HCT116 (cell line): ENCODE measurements around the gene NEU4. TPM values are rescaled to one million over a fixed set of nuclear protein-coding genes. Genes with fewer than 3 reads are reported as not detected.

Source experiments
- ATAC-seq: fragments of 200-7000 bp; cut with Tn5 transposase; 2 replicates; pipeline ENCODE4 v1.9.1; 2020; ENCODE audit warnings: mild to moderate bottlenecking, moderate library complexity
- BruUV-seq: library from RNA; stranded (reverse); fragments of 400-500 nt; replicated peaks from 2 replicates; lab custom pipeline; 2021; lab: Mats Ljungman, UMichigan
- CTCF ChIA-PET: fragments of 300-600 bp; sonication (Branson Sonifier 250); formaldehyde crosslinking; loops from one replicate; lab custom pipeline; 2021; ENCODE audit warnings: antibody characterized with exemption; lab: Charles Lee
- POLR2A ChIA-PET: fragments of 300-600, 350-600 bp; sonication (Branson Sonifier 250); formaldehyde crosslinking; loops from one replicate; lab custom pipeline; 2021; ENCODE audit warnings: antibody characterized with exemption; lab: Charles Lee
- RAD21 ChIA-PET, 2 experiments: fragments of 300-600 bp; sonication (Branson Sonifier 250); formaldehyde crosslinking; loops; one replicate each; lab custom pipeline; 2023; ENCODE audit warnings: low total read pairs in 2 of 2; ENCODE audit not compliant: uncharacterized antibody in 2 of 2, unreplicated experiment in 2 of 2, low non-redundant PET in 1 of 2; lab: Charles Lee
- DNase-seq: peaks from one replicate; pipeline ENCODE4 v3.0.0-alpha.2; 2010; ENCODE audit warnings: low read depth, low spot score
- H2AFZ ChIP-seq: fragments of 200-600 bp; shearing (Covaris generic), sonication (generic); 2 replicates; pipeline ENCODE4 v1.6.1; 2017; ENCODE audit warnings: low read depth, mixed run types, mixed read lengths, antibody characterized with exemption, low read length; ENCODE audit not compliant: poor library complexity, severe bottlenecking
- H3K27ac ChIP-seq: 2 replicates; pipeline ENCODE4 v1.5.1; 2012; ENCODE audit warnings: low read depth, low read length
- H3K27me3 ChIP-seq: fragments of 200-600 bp; sonication (generic); 2 replicates; pipeline ENCODE4 v1.6.1; 2016; ENCODE audit warnings: mixed run types, low read length, mixed read lengths; ENCODE audit not compliant: insufficient read depth
- H3K36me3 ChIP-seq, 2 experiments: fragments of 200-500 bp in 1 of 2; fragments of 200-600 bp in 1 of 2; sonication (Bioruptor generic) in 1 of 2; sonication (generic) in 1 of 2; 2 replicates each; pipeline versions ENCODE4 v1.5.1 to v1.6.1; 2014 to 2016; ENCODE audit warnings: low read length in 2 of 2, inconsistent platforms in 1 of 2, mixed read lengths in 1 of 2, mixed run types in 1 of 2; ENCODE audit not compliant: insufficient read depth in 2 of 2, control insufficient read depth in 1 of 2
- H3K4me1 ChIP-seq, 2 experiments: fragments of 200-600 bp in 1 of 2; sonication (generic) in 1 of 2; 2 replicates each; pipeline versions ENCODE4 v1.5.1 to v1.6.1; 2012 to 2017; ENCODE audit warnings: low read length in 2 of 2, inconsistent platforms in 1 of 2, mild to moderate bottlenecking in 1 of 2, mixed read lengths in 1 of 2, mixed run types in 1 of 2, moderate library complexity in 1 of 2; ENCODE audit not compliant: insufficient read depth in 2 of 2, control insufficient read depth in 1 of 2
- H3K4me2 ChIP-seq: fragments of 200-600 bp; sonication (generic); 2 replicates; pipeline ENCODE4 v1.6.1; 2017; ENCODE audit warnings: mixed run types, low read length, mixed read lengths
- H3K4me3 ChIP-seq, 2 experiments: fragments of 200-600 bp in 1 of 2; sonication (generic) in 1 of 2; replicated peaks in 1 of 2; 2 replicates each; pipeline ENCODE4 v1.5.1; 2011 to 2016; ENCODE audit warnings: low read length in 2 of 2, control low read depth in 1 of 2, low read depth in 1 of 2, mild to moderate bottlenecking in 1 of 2, mixed read lengths in 1 of 2, mixed run types in 1 of 2
- H3K79me2 ChIP-seq: fragments of 200-600 bp; sonication (generic); 2 replicates; pipeline ENCODE4 v1.6.1; 2017; ENCODE audit warnings: mild to moderate bottlenecking, mixed run types, low read length, moderate library complexity, mixed read lengths; ENCODE audit not compliant: insufficient read depth
- H3K9ac ChIP-seq: fragments of 200-600 bp; sonication (generic); 2 replicates; pipeline ENCODE4 v1.6.1; 2016; ENCODE audit warnings: low read length, mixed read lengths
- H3K9me2 ChIP-seq: fragments of 200-600 bp; sonication (generic), shearing (Covaris generic); 2 replicates; pipeline ENCODE4 v1.6.1; 2017; ENCODE audit warnings: mixed run types, mild to moderate bottlenecking, moderate library complexity; ENCODE audit not compliant: insufficient read depth
- H3K9me3 ChIP-seq, 2 experiments: fragments of 200-500 bp in 1 of 2; fragments of 200-600 bp in 1 of 2; sonication (Bioruptor generic) in 1 of 2; sonication (generic) in 1 of 2; 2 replicates each; pipeline ENCODE4 v1.6.1; 2014 to 2017; ENCODE audit warnings: low read length in 2 of 2, mixed read lengths in 2 of 2, inconsistent platforms in 1 of 2, low read depth in 1 of 2, mild to moderate bottlenecking in 1 of 2, mixed run types in 1 of 2, moderate library complexity in 1 of 2; ENCODE audit not compliant: control insufficient read depth in 1 of 2, insufficient read depth in 1 of 2
- H4K20me1 ChIP-seq: fragments of 200-600 bp; sonication (generic), shearing (Covaris generic); 2 replicates; pipeline ENCODE4 v1.6.1; 2017; ENCODE audit warnings: mixed run types, mild to moderate bottlenecking, moderate library complexity; ENCODE audit not compliant: insufficient read depth
- ELF1 ChIP-seq: IDR thresholded peaks from 2 replicates; pipeline ENCODE4 v1.6.1; 2012; ENCODE audit warnings: low read depth, borderline replicate concordance
- EZH2 ChIP-seq: fragments of 200-600 bp; sonication (generic); IDR thresholded peaks from 2 replicates; pipeline ENCODE4 v1.6.1; 2017; ENCODE audit warnings: antibody characterized with exemption, mixed run types
- FOSL1 ChIP-seq: IDR thresholded peaks from 2 replicates; pipeline ENCODE4 v1.6.1; 2012; ENCODE audit warnings: low read depth
- POLR2A ChIP-seq: IDR thresholded peaks from 2 replicates; pipeline ENCODE4 v1.7.0; 2011; ENCODE audit warnings: borderline replicate concordance; ENCODE audit not compliant: insufficient read depth, insufficient read length; ENCODE audit errors: extremely low read depth
- POLR2AphosphoS5 ChIP-seq: IDR thresholded peaks from 2 replicates; pipeline ENCODE4 v1.6.1; 2011; ENCODE audit warnings: mild to moderate bottlenecking, low read depth, low read length, moderate library complexity
- SIN3A ChIP-seq: IDR thresholded peaks from 2 replicates; pipeline ENCODE4 v1.6.1; 2012; ENCODE audit warnings: low read depth
- SP1 ChIP-seq: IDR thresholded peaks from 2 replicates; pipeline ENCODE4 v1.6.1; 2012; ENCODE audit warnings: low read depth
- TCF7L2 ChIP-seq: IDR thresholded peaks from 2 replicates; pipeline ENCODE4 v1.7.0; 2011; ENCODE audit warnings: borderline replicate concordance, inconsistent platforms; ENCODE audit not compliant: insufficient read depth, insufficient read length; ENCODE audit errors: extremely low read depth
- YY1 ChIP-seq: IDR thresholded peaks from 2 replicates; pipeline ENCODE4 v1.6.1; 2011; ENCODE audit warnings: low read length, low read depth, moderate library complexity, mild to moderate bottlenecking; ENCODE audit not compliant: insufficient replicate concordance; ENCODE audit errors: extremely low read depth
- ZBTB33 ChIP-seq: IDR thresholded peaks from 2 replicates; pipeline ENCODE4 v1.6.1; 2011; ENCODE audit warnings: mild to moderate bottlenecking, low read length, moderate library complexity; ENCODE audit not compliant: insufficient replicate concordance; ENCODE audit errors: extremely low read depth
- ZNF274 ChIP-seq: fragments of 200-500 bp; sonication (Bioruptor generic); IDR thresholded peaks from 2 replicates; pipeline ENCODE4 v1.6.1; 2014; ENCODE audit warnings: mild to moderate bottlenecking, low read depth, low read length, inconsistent platforms
- intact Hi-C: fragments of 100-400 bp; cut with micrococcal nuclease; formaldehyde crosslinking; loops from 2 replicates; pipeline ENCODE4 v1.10.0; 2022
- total RNA-seq: library from RNA; stranded (reverse); gene quantifications from one replicate; pipeline ENCODE4 v1.2.1, GENCODE V29; 2021; ENCODE audit not compliant: unreplicated experiment
- TF ChIP-seq, protein P1 (sequence below): IDR thresholded peaks from 2 replicates; pipeline ENCODE4 v1.6.1; 2012
- TF ChIP-seq, protein P2 (sequence below): IDR thresholded peaks from 2 replicates; pipeline ENCODE4 v1.6.1; 2012; ENCODE audit warnings: low read depth

NEU4 gene
- total RNA-seq, 1 experiment from 2014 or later: 0.34 TPM

GRCh38 chr2:241849616-241850543 is 40.9 kb downstream of the NEU4 start:
- Histone ChIP-seq H3K9me2 (no peaks in the 10 kb centered on the region), H3K27ac (no peak overlapping the region), H3K27me3 (no peaks in the 10 kb centered on the region), H4K20me1 (no peaks in the 10 kb centered on the region), H3K9me3 (no peaks in the 10 kb centered on the region), H3K4me1 (peaks cover 3 to 6% of the 10 kb centered on the region in 2 experiments; a peak in 3 of 4 replicates), H3K4me3 (no peak overlapping the region), H3K36me3 (no peaks in the 10 kb centered on the region), H3K4me2 (no peak overlapping the region), H2AFZ (no peak overlapping the region), H3K79me2 (no peaks in the 10 kb centered on the region), H3K9ac (no peak overlapping the region)
- intact Hi-C loops: no loop called here
- POLR2A ChIA-PET: no interaction called here
- no peak for TF ChIP-seq ELF1
- no peak for TF ChIP-seq TCF7L2
- TF ChIP-seq SP1: no peak
- no peak for TF ChIP-seq EZH2
- no peak for TF ChIP-seq ZBTB33
- no peak for TF ChIP-seq ZNF274
- TF ChIP-seq, protein P1, sequence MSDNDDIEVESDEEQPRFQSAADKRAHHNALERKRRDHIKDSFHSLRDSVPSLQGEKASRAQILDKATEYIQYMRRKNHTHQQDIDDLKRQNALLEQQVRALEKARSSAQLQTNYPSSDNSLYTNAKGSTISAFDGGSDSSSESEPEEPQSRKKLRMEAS: no peak
- TF ChIP-seq SIN3A: no peak
- no peak for TF ChIP-seq POLR2AphosphoS5
- TF ChIP-seq, protein P2, sequence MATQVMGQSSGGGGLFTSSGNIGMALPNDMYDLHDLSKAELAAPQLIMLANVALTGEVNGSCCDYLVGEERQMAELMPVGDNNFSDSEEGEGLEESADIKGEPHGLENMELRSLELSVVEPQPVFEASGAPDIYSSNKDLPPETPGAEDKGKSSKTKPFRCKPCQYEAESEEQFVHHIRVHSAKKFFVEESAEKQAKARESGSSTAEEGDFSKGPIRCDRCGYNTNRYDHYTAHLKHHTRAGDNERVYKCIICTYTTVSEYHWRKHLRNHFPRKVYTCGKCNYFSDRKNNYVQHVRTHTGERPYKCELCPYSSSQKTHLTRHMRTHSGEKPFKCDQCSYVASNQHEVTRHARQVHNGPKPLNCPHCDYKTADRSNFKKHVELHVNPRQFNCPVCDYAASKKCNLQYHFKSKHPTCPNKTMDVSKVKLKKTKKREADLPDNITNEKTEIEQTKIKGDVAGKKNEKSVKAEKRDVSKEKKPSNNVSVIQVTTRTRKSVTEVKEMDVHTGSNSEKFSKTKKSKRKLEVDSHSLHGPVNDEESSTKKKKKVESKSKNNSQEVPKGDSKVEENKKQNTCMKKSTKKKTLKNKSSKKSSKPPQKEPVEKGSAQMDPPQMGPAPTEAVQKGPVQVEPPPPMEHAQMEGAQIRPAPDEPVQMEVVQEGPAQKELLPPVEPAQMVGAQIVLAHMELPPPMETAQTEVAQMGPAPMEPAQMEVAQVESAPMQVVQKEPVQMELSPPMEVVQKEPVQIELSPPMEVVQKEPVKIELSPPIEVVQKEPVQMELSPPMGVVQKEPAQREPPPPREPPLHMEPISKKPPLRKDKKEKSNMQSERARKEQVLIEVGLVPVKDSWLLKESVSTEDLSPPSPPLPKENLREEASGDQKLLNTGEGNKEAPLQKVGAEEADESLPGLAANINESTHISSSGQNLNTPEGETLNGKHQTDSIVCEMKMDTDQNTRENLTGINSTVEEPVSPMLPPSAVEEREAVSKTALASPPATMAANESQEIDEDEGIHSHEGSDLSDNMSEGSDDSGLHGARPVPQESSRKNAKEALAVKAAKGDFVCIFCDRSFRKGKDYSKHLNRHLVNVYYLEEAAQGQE: no peak
- no peak for TF ChIP-seq FOSL1
- no peak for TF ChIP-seq POLR2A
- TF ChIP-seq YY1: no peak
- CTCF ChIA-PET: no interaction called here
- DNase-seq (no peak), ATAC-seq (no peak)
- BruUV-seq: no TSS peak
- RAD21 ChIA-PET: no interaction called here
